Activated gamma-delta T cell treated with Interleukin-2 at 50 U/mL for 16 hours (primary cell): ENCODE measurements around the gene RNF169.
A peak's percentile ranks its signal among the peaks of the same experiment; 100 is the strongest.
"Not testable (repeated sequence)": the region's sequence is repeated elsewhere in the genome, so short reads cannot be mapped to it uniquely, and the experiment has no call there.

Experiments
- DNase-seq: peaks from one replicate; pipeline ENCODE4 v3.0.0-alpha.2; 2020

Gene RNF169

GRCh38 chr11:74729397-74729796 lies 19.3 kb upstream of the RNF169 start:
- DNase-seq: no peak

GRCh38 chr11:74730571-74731260 lies 17.9 kb upstream of the RNF169 start:
- DNase-seq: no peak

- DNase-seq: no peak
Measured at GRCh38 chr11:74731301-74732094, 17.2 kb upstream of the RNF169 start, which contains the start of gene CHRDL2. Gene CHRDL2 (minus strand): TSS chr11:74731426. CDS start chr11:74730888, 538 bp downstream.

- no peak for DNase-seq
Measured at GRCh38 chr11:74734559-74734925, 14.1 kb upstream of the RNF169 start.

GRCh38 chr11:74735365-74735928 lies 13.2 kb upstream of the RNF169 start:
- no peak for DNase-seq

GRCh38 chr11:74736031-74736430 lies 12.6 kb upstream of the RNF169 start:
- DNase-seq: no peak

- peak; percentile 36 for DNase-seq
Measured at GRCh38 chr11:74739546-74740270, 8.9 kb upstream of the RNF169 start.

GRCh38 chr11:74742070-74742469 lies 6.6 kb upstream of the RNF169 start:
- no peak for DNase-seq

GRCh38 chr11:74743640-74744039 lies 5.0 kb upstream of the RNF169 start:
- DNase-seq: no peak

- no peak for DNase-seq
Measured at GRCh38 chr11:74744277-74744676, 4.4 kb upstream of the RNF169 start.

GRCh38 chr11:74746868-74747267 lies 1.8 kb upstream of the RNF169 start:
- DNase-seq: no peak

GRCh38 chr11:74749127-74749964 lies 697 bp downstream of the RNF169 start:
- peak; percentile 17 for DNase-seq

- no peak for DNase-seq
Measured at GRCh38 chr11:74749965-74750296, 1.3 kb downstream of the RNF169 start.

- not testable (repeated sequence) for DNase-seq
Measured at GRCh38 chr11:74750598-74750997, 1.9 kb downstream of the RNF169 start.

GRCh38 chr11:74751303-74751702 lies 2.7 kb downstream of the RNF169 start:
- no peak for DNase-seq

- DNase-seq: no peak
Measured at GRCh38 chr11:74754507-74755252, 6.0 kb downstream of the RNF169 start.

- DNase-seq: no peak
Measured at GRCh38 chr11:74755395-74755995, 6.8 kb downstream of the RNF169 start.

GRCh38 chr11:74756571-74756970 lies 7.9 kb downstream of the RNF169 start:
- no peak for DNase-seq

- DNase-seq: no peak
Measured at GRCh38 chr11:74766905-74767304, 18.3 kb downstream of the RNF169 start.

GRCh38 chr11:74768172-74768651 lies 19.6 kb downstream of the RNF169 start:
- DNase-seq: not testable (repeated sequence)

GRCh38 chr11:74769055-74769707 lies 20.5 kb downstream of the RNF169 start:
- no peak for DNase-seq
